Limb (tissue), 2 donors: ENCODE results near the gene SMIM12.

ENCODE experiments used
- DNase-seq, 2 donors: peaks; one replicate each; pipeline ENCODE4 v3.0.0-alpha.2; 2016; ENCODE audit errors: extremely low spot score in 2 of 2

Gene SMIM12

DNA sequence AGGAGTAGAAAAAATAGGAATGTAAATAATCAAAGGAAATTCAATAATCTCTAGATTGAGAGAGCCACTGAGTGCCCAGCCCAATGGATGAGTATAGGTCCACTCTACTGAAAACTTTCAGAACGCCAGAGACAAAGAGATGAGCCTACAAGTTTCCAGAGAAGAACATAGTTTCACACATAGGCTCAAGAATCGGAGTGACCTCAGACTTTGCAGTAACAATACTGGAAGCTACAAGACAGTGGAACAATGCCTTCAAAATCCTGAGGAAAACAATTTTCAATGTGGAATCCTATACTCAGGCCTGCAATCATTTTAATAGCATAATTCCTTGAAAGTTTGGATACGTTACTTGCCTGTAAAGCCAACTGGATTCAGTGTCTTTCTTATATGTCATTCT is 55.8 kb downstream of the SMIM12 start:
- DNase-seq: no peak
